Breast epithelium (tissue), 4 donors: ENCODE data around the gene MYL10. TPM values are rescaled to one million over a fixed set of nuclear protein-coding genes. Genes with fewer than 3 reads are reported as not detected.

ENCODE experiments used
- DNase-seq, 2 donors: peaks; one replicate each; pipeline ENCODE4 v3.0.0-alpha.2; 2019; ENCODE audit warnings: low spot score in 2 of 2
- H3K27ac ChIP-seq, 2 donors: fragments of 200-600 bp; sonication (generic) in 1 of 2; one replicate each; pipeline ENCODE4 v1.5.1; 2016 to 2019; ENCODE audit warnings: mild to moderate bottlenecking in 1 of 2
- H3K27me3 ChIP-seq, 2 donors: fragments of 200-600 bp; sonication (generic) in 1 of 2; one replicate each; pipeline versions ENCODE4 v1.5.1 to v1.6.0; 2017 to 2019; ENCODE audit warnings: control low read depth in 1 of 2, mild to moderate bottlenecking in 1 of 2
- H3K36me3 ChIP-seq: fragments of 200-600 bp; one replicate; pipeline ENCODE4 v1.5.1; 2019
- H3K4me1 ChIP-seq, 2 donors: fragments of 200-600 bp; sonication (generic); one replicate each; pipeline ENCODE4 v1.5.1; 2016 to 2019; ENCODE audit warnings: control low read depth in 1 of 2
- H3K4me3 ChIP-seq, 3 donors: fragments of 200-600 bp; sonication (generic); 1 replicate in 2 of 3; 2 replicates in 1 of 3; pipeline ENCODE4 v1.5.1; 2016 to 2019; ENCODE audit warnings: mild to moderate bottlenecking in 3 of 3, moderate library complexity in 2 of 3
- H3K9me3 ChIP-seq, 2 donors: fragments of 200-600 bp; sonication (generic) in 1 of 2; one replicate each; pipeline ENCODE4 v1.5.1; 2016 to 2019; ENCODE audit warnings: control low read depth in 1 of 2
- POLR2A ChIP-seq: fragments of 450-650 bp; IDR thresholded peaks from one replicate; pipeline ENCODE4 v1.6.1; 2016; ENCODE audit warnings: antibody characterized with exemption, mild to moderate bottlenecking, moderate library complexity
- POLR2AphosphoS5 ChIP-seq, 3 donors: sonication (generic); formaldehyde crosslinking; IDR thresholded peaks; one replicate each; pipeline ENCODE4 v1.6.1; 2017; ENCODE audit warnings: antibody characterized with exemption in 3 of 3
- intact Hi-C: fragments of 100-400 bp; cut with DNase I; formaldehyde crosslinking; loops from one replicate; pipeline ENCODE4 v1.15.1; 2023; ENCODE audit warnings: low total_unique reads
- total RNA-seq, 3 donors: library from RNA; depleted of rRNA; stranded (reverse); fragments of >200 nt; gene quantifications; one replicate each; pipeline ENCODE4 v1.1.0, GENCODE V29; 2016
- TF ChIP-seq, protein P1 (sequence below), 3 donors: fragments of 450-650 bp; IDR thresholded peaks; one replicate each; pipeline ENCODE4 v1.5.1; 2016 to 2017; ENCODE audit warnings: antibody characterized with exemption in 3 of 3, mild to moderate bottlenecking in 3 of 3, moderate library complexity in 3 of 3

Gene MYL10
- total RNA-seq, 3 donors from 2014 or later, result not detected

DNA sequence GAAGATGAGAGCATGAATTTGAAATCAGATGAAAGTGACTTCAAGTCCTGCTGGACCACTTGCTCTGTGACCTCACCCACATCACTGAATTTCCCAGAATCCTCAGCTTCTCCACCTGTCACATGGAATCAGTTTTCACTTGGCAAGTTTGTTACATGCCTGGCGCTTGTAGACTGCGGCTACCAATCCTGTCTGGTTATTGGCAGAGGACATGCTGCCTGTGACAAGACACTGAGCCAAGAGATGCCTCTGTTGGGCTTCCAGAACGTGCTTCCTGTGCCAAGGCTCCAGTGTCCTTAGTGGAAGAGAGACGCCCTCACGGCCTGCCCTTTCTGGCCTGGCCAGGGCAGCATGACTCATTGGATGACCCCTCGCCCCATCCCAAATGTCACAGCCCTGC is 4.4 kb upstream of the MYL10 start:
- no peaks in the 10 kb centered on the region for H3K36me3 ChIP-seq
- intact Hi-C loops, result no loop called here

DNA sequence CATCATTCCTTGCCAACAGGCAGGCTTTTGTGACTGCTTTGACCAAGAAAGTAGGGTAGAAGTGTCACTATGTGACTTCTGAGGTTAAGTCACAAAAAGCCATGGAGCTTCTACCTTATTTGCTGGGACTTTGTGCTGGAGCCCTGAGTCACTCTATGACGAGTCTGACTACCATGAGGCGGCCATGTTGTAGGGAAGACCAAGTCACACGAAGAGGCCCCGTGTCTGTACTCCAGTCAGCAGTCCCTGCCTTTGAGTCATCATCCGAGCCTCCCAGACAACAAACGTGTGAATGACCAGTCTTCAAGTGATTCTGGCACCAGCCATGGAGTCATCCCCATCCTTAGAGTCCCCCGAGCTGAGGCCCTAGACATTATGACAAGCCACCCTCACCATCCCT is 3.5 kb upstream of the MYL10 start:
- Histone ChIP-seq H3K27ac (no peak overlapping the region), H3K4me3 (no peak overlapping the region), H3K4me1 (no peaks in the 10 kb centered on the region), H3K36me3 (no peaks in the 10 kb centered on the region), H3K9me3 (peaks cover 0 to 9% of the 10 kb centered on the region in 2 donors), H3K27me3 (peaks cover 0 to 17% of the 10 kb centered on the region in 2 donors)
- no peak for TF ChIP-seq POLR2A
- TF ChIP-seq, protein P1, sequence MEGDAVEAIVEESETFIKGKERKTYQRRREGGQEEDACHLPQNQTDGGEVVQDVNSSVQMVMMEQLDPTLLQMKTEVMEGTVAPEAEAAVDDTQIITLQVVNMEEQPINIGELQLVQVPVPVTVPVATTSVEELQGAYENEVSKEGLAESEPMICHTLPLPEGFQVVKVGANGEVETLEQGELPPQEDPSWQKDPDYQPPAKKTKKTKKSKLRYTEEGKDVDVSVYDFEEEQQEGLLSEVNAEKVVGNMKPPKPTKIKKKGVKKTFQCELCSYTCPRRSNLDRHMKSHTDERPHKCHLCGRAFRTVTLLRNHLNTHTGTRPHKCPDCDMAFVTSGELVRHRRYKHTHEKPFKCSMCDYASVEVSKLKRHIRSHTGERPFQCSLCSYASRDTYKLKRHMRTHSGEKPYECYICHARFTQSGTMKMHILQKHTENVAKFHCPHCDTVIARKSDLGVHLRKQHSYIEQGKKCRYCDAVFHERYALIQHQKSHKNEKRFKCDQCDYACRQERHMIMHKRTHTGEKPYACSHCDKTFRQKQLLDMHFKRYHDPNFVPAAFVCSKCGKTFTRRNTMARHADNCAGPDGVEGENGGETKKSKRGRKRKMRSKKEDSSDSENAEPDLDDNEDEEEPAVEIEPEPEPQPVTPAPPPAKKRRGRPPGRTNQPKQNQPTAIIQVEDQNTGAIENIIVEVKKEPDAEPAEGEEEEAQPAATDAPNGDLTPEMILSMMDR (IDR thresholded peaks at IDR 0.05), result no peak
- TF ChIP-seq POLR2AphosphoS5 (IDR thresholded peaks at IDR 0.05), result no peak
- intact Hi-C loops, result no loop called here
- DNase-seq, result no peak

More for the DNA sequence above, 4.4 kb upstream of the MYL10 start:
- Histone ChIP-seq H3K9me3 (peaks cover 0 to 9% of the 10 kb centered on the region in 2 donors), H3K27me3 (peaks cover 0 to 12% of the 10 kb centered on the region in 2 donors), H3K4me1 (no peaks in the 10 kb centered on the region), H3K27ac (no peak overlapping the region), H3K4me3 (no peak overlapping the region)
- TF ChIP-seq POLR2AphosphoS5 (IDR thresholded peaks at IDR 0.05) (no peak), POLR2A (no peak)
- TF ChIP-seq, protein P1 (IDR thresholded peaks at IDR 0.05), result no peak
- DNase-seq, result no peak

DNA sequence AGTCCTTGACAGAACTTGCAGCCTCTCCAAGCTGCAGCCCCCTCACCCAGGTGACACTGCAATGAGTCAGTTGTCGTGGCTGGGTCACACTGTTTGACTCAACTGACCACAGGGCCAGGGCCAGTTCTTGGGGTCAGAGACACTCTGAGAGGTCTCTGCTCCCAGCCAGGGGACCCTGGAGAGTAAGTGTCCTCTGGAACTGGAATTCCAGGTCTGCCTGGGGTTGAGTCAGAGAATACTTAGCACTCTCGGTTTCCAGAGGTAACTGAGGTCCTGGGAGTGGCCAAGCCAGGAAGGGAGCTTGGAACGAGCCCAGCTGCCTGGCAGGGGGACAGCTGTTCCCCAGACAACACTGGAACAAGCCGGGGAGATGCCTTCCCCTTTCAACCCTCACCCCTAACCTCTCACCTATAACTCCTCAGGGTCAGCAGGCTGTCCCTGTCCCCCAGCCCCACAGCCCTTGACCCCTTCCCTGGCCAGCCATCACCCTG is 2.2 kb upstream of the MYL10 start:
- no peaks in the 10 kb centered on the region for H3K36me3 ChIP-seq
- no peak overlapping the region for H3K4me3 ChIP-seq
- intact Hi-C loops, result no loop called here
- H3K9me3 ChIP-seq, result peaks cover 0 to 9% of the 10 kb centered on the region in 2 donors
- peaks cover 2 to 23% of the 10 kb centered on the region in 2 donors for H3K27me3 ChIP-seq
- TF ChIP-seq, protein P1 (IDR thresholded peaks at IDR 0.05), result no peak
- no peak for TF ChIP-seq POLR2A
- TF ChIP-seq POLR2AphosphoS5 (IDR thresholded peaks at IDR 0.05), result no peak
- no peak overlapping the region for H3K27ac ChIP-seq
- no peaks in the 10 kb centered on the region for H3K4me1 ChIP-seq
- no peak for DNase-seq

DNA sequence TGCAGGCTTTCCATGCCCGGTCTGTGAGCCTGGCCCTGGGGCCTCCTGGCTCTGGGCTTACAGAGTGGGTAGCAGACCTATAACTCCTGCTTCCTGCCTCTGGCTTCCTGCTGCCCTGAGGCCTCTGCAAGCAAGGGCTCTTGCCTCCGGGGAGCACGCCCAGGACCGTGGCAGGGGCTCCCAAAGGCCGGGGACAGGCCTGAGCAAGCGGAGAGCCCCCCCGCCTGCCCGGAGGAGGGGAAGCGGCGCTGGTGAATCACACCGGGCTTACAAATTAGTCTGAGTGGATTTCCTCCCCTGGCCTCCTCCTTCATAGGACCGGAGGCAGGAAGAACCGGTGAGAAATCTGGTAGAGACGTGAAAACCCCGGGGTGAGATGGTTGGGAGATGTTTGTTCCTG is 1.5 kb upstream of the MYL10 start:
- Histone ChIP-seq H3K27ac (no peak overlapping the region), H3K4me3 (no peak overlapping the region), H3K36me3 (no peaks in the 10 kb centered on the region), H3K27me3 (peaks cover 2 to 30% of the 10 kb centered on the region in 2 donors), H3K4me1 (no peaks in the 10 kb centered on the region), H3K9me3 (peaks cover 0 to 9% of the 10 kb centered on the region in 2 donors)
- TF ChIP-seq, protein P1 (IDR thresholded peaks at IDR 0.05), result no peak
- no peak for TF ChIP-seq POLR2A
- no peak for TF ChIP-seq POLR2AphosphoS5 (IDR thresholded peaks at IDR 0.05)
- intact Hi-C loops, result no loop called here
- no peak for DNase-seq

DNA sequence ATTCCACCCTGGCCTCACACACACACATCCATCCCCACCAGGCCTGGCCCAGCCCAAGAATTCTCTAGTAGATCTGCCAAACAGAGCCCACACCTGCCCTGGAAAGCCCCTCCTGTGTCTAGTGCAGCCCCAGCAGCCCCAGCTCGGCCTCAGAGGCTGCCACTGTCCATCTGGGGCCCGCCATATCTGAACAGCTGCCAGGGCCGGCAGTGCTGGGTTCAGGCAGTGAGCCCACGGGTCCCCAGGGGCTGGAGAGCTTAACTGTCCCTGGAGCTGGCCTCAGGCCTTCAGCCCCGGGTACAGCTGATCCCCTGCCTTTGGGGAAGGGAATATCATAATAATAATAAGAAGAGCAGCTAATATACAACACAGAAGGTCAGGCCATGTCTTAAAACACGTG is 574 bp downstream of the MYL10 start:
- DNase-seq, result no peak
- Histone ChIP-seq H3K36me3 (no peaks in the 10 kb centered on the region), H3K27ac (no peak overlapping the region), H3K27me3 (peaks cover 2 to 49% of the 10 kb centered on the region in 2 donors), H3K4me3 (no peak overlapping the region), H3K9me3 (peaks cover 0 to 9% of the 10 kb centered on the region in 2 donors), H3K4me1 (no peaks in the 10 kb centered on the region)
- TF ChIP-seq POLR2AphosphoS5 (IDR thresholded peaks at IDR 0.05) (no peak), POLR2A (no peak)
- TF ChIP-seq, protein P1 (IDR thresholded peaks at IDR 0.05), result no peak
- intact Hi-C loops, result no loop called here
